Right lobe of liver (tissue), 4 donors: ENCODE measurements around the gene LONP2.

ENCODE experiments used
- CTCF ChIP-seq, 4 donors: fragments of 200-600 bp in 3 of 4; fragments of 450-650 bp in 1 of 4; IDR thresholded peaks; one replicate each; pipeline versions ENCODE4 v1.5.1 to v1.8.0; 2016 to 2022; ENCODE audit warnings: antibody characterized with exemption in 4 of 4, mild to moderate bottlenecking in 2 of 4
- POLR2A ChIP-seq: fragments of 450-650 bp; IDR thresholded peaks from one replicate; pipeline ENCODE4 v1.6.1; 2017; ENCODE audit warnings: antibody characterized with exemption, mild to moderate bottlenecking
- donor health status: DM: no; HTN: no; CAD: no.
- donor health status: DM: no; HTN: no; CAD: no.
- donor health status: DM: no; HTN: yes; CAD: no.

GRCh38 chr16:48358419-48358818 is 114.3 kb downstream of the LONP2 start:
- no peak for TF ChIP-seq CTCF (IDR thresholded peaks at IDR 0.05)
- no peak for TF ChIP-seq POLR2A
